ENCODE data around the gene NFATC2.

- no peak for TF ChIP-seq TSHZ1 (tag by site-specific recombination; IDR thresholded peaks at IDR 0.05; ENCODE audit: borderline replicate concordance)
- TF ChIP-seq ZNF302 (tag by site-specific recombination; IDR thresholded peaks at IDR 0.05; ENCODE audit: low read depth): no peak
Measured at GRCh38 chr20:51452091-51452613, 90.4 kb downstream of the NFATC2 start.

Measured in HEK293 (cell line).